Sciatic nerve (tissue), 2 donors: ENCODE data around the gene DUOX2. TPM values are rescaled to one million over a fixed set of nuclear protein-coding genes. Genes with fewer than 3 reads are reported as not detected.
"Not testable (repeated sequence)": the region's sequence is repeated elsewhere in the genome, so short reads cannot be mapped to it uniquely, and the experiment has no call there.

ENCODE experiments used
- ATAC-seq: fragments of 200-7000 bp; cut with Tn5 transposase; one replicate; pipeline ENCODE4 v1.9.1; 2020; ENCODE audit warnings: mild to moderate bottlenecking, moderate library complexity
- DNase-seq: peaks from one replicate; pipeline ENCODE4 v3.0.0-alpha.2; 2020; ENCODE audit warnings: low spot score
- intact Hi-C: fragments of 100-400 bp; cut with DNase I; formaldehyde crosslinking; loops from one replicate; pipeline ENCODE4 v1.14.2; 2022
- total RNA-seq: library from RNA; stranded (reverse); fragmentation: NEBNext Ultra II Directional; extraction: Animal tissue kit (Norgen Biotek cat#: 25700); gene quantifications from one replicate; pipeline ENCODE4 v1.2.1, GENCODE V29; 2021
- donor health status: DM: no; HTN: no; CAD: no.
- donor health status: DM: no; HTN: no; CAD: no.

The DUOX2 gene
- total RNA-seq, 1 donor from 2014 or later = 1.5 TPM

DNA sequence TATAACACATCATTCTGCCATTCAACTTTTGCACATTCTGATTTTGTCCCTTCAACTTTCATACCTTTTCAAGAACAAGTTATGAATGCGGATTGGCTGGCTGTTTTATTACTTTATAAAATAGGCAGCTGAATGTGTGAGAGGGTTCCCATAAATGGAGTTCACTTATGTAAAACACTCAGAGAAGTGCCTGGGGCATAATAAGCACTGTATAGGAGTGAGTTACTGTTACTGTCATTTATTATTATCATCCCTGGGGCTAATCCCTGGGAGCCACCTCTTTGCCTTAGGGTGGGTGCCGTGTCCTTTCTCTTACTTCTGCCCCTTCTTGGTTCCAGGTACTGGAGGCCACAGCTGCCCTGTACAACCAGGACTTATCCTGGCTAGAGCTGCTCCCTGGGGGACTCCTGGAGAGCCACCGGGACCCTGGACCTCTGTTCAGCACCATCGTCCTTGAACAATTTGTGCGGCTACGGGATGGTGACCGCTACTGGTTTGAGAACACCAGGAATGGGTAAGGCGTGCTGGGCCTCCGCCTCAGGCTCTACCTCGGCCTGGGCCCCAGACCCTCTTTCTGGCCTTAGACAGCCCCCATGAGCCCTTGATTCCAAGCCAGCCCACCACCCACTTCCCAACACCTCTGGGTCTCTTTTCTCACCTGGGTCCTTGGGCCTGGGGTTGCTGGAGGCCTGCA, 26.7 kb upstream of the DUOX2 start:
- no peak for ATAC-seq
- DNase-seq = no peak
- intact Hi-C loops = no loop called here

DNA sequence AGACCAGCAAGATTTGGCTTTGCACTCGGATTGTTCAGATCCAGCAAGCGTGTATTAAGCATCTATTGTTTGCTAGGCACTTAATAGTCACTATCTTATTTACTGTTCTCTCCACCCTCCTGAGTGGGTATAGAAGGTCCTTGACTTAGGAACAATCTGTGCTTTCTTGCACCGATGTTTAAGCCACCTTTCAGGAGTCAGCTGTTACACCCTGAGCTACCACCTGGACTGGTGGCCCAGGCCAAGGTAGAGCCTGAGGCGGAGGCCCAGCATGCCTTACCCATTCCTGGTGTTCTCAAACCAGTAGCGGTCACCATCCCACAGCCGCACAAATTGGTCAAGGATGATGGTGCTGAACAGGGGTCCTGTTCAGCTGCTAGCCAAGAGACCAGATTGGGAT, 25.8 kb upstream of the DUOX2 start:
- ATAC-seq = no peak
- no peak for DNase-seq
- intact Hi-C loops = no loop called here

- no peak for DNase-seq
- no peak for ATAC-seq
- intact Hi-C loops = no loop called here
Observed at GRCh38 chr15:45138814-45139765, 25.1 kb upstream of the DUOX2 start.

- intact Hi-C loops = no loop called here
- no peak for DNase-seq
- ATAC-seq = no peak
Observed at GRCh38 chr15:45137703-45138102, 23.7 kb upstream of the DUOX2 start.

DNA sequence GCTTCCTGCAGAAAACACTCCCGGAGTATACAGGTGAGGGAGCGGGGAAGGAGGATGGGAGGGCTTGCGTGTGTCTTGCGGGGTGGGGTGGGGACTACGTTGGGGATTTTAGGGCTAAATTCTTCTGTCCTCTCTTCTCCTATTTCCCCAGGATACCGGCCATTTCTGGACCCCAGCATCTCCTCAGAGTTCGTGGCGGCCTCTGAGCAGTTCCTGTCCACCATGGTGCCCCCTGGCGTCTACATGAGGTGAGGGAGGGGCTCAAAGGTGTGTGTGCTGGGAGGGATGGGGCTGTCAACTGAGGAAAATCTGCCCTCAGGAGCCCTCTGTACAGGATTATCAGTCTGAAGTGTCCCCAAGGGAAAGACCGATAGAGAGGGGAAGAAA, 22.4 kb upstream of the DUOX2 start:
- ATAC-seq = no peak
- DNase-seq = no peak
- intact Hi-C loops = no loop called here

DNA sequence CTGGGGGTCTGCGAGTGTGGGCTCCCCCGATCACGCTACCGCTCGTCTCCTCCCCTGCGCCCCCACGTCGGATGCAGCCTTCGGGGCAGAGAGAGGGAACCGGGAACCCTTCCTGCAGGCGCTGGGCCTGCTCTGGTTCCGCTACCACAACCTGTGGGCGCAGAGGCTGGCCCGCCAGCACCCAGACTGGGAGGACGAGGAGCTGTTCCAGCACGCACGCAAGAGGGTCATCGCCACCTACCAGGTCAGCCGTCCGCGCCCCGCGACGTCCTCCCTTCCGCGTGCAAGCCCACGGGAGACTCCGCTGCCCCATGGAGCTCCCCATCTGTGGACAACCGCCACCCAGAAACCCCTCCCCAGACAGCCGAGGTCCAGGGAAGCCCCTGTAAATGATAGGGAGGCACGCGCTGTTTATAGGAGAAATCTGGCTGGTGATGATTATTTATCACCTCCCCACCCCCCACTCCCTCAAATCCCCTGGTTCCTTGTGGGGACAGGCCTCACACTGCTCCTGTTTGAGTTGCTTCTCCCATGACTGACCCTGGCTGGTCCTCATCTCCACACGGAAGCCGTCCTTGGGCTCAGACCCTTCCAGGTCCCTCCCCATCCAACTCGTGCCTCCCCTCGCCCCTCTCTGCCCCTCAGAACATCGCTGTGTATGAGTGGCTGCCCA, 21.9 kb upstream of the DUOX2 start:
- intact Hi-C loops, ATAC-seq, DNase-seq: not testable (repeated sequence)

DNA sequence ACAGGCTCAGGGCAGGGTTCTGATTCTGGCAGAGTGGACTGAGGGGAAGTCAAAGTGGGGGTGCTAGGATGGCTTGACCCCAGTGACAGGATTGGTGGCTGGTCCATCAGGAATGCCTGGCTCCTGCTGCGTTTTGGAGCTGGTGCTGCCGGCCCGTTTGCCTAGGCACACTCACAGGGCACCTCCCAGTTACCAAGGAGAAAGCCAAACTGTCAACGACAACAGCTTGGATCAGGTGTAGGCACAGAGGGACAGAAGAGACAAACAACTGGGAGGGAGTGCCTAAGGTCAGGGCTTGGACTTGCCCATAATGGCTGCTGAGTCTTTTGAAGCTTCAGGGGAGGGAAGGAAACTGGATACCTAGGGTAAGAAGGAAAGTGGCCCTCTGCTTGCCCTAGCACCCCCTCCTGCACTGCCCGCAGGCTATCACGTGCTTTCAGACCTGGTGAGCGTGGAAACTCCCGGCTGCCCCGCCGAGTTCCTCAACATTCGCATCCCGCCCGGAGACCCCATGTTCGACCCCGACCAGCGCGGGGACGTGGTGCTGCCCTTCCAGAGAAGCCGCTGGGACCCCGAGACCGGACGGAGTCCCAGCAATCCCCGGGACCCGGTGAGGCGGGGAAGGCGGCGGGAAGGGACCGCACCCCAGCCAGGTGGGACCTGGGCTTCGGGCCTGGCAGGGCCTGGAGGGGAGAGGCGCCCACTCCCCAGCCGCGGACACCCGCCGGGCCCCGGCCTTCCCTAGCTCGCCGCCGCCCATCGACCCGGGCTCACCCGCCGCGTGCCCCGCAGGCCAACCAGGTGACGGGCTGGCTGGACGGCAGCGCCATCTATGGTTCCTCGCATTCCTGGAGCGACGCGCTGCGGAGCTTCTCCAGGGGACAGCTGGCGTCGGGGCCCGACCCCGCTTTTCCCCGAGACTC, 21.0 kb upstream of the DUOX2 start:
- no peak for DNase-seq
- ATAC-seq = peak; percentile 29
- intact Hi-C loops = no loop called here

DNA sequence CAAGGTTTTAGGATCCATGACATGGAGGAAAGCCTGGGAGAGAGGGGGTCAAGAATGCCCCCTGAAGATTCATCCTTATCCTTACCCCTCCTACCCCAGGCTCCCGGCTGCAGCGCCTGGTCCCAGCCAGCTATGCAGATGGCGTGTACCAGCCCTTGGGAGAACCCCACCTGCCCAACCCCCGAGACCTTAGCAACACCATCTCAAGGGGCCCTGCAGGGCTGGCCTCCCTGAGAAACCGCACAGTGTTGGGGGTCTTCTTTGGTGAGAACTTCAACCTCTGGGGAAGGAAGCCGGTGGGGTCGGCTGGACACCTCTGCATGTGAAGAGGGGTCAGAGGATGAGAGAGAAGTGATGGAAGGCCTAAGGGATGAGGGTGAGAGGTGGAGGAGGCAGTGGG, 20.1 kb upstream of the DUOX2 start:
- intact Hi-C loops = no loop called here
- no peak for DNase-seq
- ATAC-seq = no peak

- ATAC-seq (no peak), DNase-seq (no peak)
- intact Hi-C loops = no loop called here
Observed at GRCh38 chr15:45133561-45133920, 19.6 kb upstream of the DUOX2 start.

- intact Hi-C loops = no loop called here
- no peak for DNase-seq
- no peak for ATAC-seq
Observed at GRCh38 chr15:45132844-45133560, 19.0 kb upstream of the DUOX2 start.

DNA sequence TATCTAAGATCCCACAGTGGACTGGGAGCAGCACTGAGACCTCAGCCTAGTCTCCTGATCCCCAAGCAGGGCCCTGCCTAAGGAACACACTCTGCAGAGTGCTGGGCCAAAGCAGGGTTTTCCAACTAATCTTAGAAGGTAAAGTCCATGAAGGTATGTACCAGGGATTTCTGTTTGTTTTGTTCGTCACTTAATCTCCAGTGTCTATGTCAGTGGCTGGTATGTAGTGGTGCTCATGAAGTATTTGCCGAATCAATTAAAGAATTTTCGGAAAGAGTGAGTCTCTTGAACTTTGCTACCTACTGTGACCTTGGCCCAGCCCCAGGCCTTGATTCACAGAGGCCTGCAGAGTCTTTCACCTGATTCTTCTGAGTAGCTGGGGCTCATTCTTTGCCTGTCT, 17.5 kb upstream of the DUOX2 start:
- intact Hi-C loops = no loop called here
- no peak for ATAC-seq
- no peak for DNase-seq

DNA sequence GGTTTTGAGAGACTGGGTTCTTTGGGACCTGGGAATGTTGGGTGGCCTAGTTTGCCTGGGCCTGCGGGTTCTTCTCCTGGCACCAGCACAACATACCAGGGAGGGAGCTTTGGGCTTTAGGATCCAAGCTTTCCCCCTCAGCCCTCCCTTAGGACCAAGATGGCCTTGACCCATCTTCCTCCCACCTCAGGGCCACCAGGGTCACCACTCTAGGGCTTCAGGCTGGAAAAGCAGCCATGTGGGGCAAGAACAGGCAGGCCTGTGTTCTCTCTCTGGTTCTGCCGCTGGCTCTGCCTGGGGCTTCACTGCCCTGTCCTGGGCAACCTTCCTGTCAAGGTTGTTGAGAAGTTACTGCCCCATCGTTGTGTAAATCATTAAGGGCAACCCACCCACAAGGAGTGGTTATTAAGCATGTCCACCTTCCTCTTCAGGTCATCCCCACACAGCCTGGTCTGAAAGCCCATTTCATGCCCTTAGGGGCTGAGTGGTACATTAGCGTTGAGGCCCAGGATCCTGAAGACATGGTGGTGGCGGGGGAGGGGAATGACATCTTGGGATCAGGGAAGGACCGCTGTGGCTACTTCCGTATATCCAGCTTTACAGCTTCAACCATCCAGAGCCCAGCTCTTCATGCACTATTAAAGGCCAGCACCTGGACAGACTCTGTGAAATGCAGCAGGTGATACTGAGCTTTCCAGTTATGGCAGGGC, 16.5 kb upstream of the DUOX2 start:
- ATAC-seq (no peak), DNase-seq (no peak)
- intact Hi-C loops = no loop called here

- intact Hi-C loops = no loop called here
- DNase-seq (peak; percentile 74), ATAC-seq (peak; percentile 80)
Observed at GRCh38 chr15:45129651-45130129, 15.7 kb upstream of the DUOX2 start, which contains the start of the genes DUOX1 and DUOXA1. TSS of gene DUOX1 (plus strand) at chr15:45129994. CDS start at chr15:45131967, 1,973 bp downstream. TSS of gene DUOXA1 (minus strand) at chr15:45129879. CDS start at chr15:45123014, 6,865 bp downstream.

- intact Hi-C loops = no loop called here
- peak; percentile 53 for ATAC-seq
- no peak for DNase-seq
Observed at GRCh38 chr15:45128971-45129639, 15.1 kb upstream of the DUOX2 start.

DNA sequence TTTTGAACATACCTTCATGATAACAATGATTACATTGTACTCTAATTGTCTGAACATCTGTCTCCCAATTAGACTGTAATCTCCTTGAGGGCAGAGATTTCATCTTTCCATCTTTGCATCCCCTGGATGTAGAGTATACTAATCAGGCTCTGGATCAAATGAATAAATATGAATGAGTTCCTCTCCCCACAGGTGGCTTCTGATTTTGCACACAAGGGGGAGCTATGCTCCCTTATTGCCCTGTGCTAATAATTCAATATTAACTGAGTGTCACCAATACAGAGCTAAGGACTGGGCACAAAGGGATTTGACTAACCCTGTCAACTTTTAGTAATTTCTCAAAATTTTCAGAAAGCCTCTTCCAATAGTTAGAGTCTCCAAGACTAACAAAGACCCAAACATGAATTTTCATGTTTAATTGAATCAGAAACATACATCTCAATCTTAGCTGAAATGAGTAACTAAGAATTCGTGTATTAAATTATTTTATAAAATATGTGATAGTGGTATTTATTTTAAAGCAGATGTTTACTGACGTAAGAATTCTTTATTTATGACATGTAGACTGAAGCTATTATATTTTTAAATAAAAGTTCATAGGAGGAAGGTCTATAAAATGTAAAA, 12.7 kb upstream of the DUOX2 start:
- intact Hi-C loops = no loop called here
- DNase-seq (no peak), ATAC-seq (no peak)

DNA sequence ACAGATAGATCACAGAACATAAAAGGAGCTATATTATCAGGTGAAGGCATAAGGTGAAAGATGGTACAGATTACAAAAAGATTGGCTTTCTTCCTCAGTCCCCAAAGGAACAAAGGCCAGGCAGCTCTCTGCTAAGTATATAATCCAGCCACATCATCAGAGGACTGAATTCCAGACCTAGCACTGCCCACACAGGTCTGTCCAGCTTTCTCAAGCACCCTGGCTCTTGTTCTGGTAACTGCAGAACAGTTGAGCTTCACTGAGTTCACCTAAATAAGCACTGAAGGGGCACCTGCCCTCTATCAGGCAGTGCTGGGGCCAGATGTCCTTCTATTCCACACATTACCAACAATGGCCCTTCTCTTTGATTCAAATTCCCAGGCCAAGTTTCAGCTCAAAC, 9.4 kb upstream of the DUOX2 start:
- ATAC-seq (no peak), DNase-seq (no peak)
- intact Hi-C loops = no loop called here
